ENCODE measurements around the gene RAB40B. TPM values are rescaled to one million over a fixed set of nuclear protein-coding genes. Genes with fewer than 3 reads are reported as not detected.
A peak's percentile ranks its signal among the peaks of the same experiment; 100 is the strongest.

The RAB40B gene
- total RNA-seq, 1 experiment from 2014 or later, result 22.1 TPM

- Histone ChIP-seq H3K79me2 (ENCODE audit: insufficient read depth, low read length) (no peaks in the 10 kb centered on the region), H3K27ac (ENCODE audit: low read depth, low read length) (no peak within 1 kb of the TSS; the same call in 1 of the 2 replicates), H2AFZ (ENCODE audit: low read depth, low read length, poor library complexity, severe bottlenecking) (no peak within 1 kb of the TSS), H3K4me1 (ENCODE audit: control insufficient read depth in 1 of 2, insufficient read depth in 2 of 2, low read length in 2 of 2) (peaks cover 0 to 7% of the 10 kb centered on the region in 2 experiments; a peak in 1 of 4 replicates), H3K27me3 (ENCODE audit: insufficient read depth, low read length) (no peaks in the 10 kb centered on the region), H3K4me3 (replicated peaks in 1 of 2; ENCODE audit: low read depth in 1 of 2, low read length in 2 of 2) (peak within 1 kb of the TSS; percentile 32 to 46), H3K36me3 (ENCODE audit: control insufficient read depth in 1 of 2, insufficient read depth in 2 of 2, low read length in 2 of 2) (peaks cover 5 to 19% of the 10 kb centered on the region in 2 experiments; a peak in 2 of 4 replicates), H3K4me2 (ENCODE audit: low read length) (peak within 1 kb of the TSS; percentile 66), H3K9me2 (ENCODE audit: insufficient read depth) (no peaks in the 10 kb centered on the region), H4K20me1 (ENCODE audit: insufficient read depth) (no peaks in the 10 kb centered on the region), H3K9me3 (ENCODE audit: control insufficient read depth in 1 of 2, insufficient read depth in 1 of 2, low read depth in 1 of 2, low read length in 2 of 2) (peaks cover 13 to 16% of the 10 kb centered on the region in 2 experiments; a peak in 3 of 4 replicates), H3K9ac (ENCODE audit: low read length) (peak within 1 kb of the TSS; percentile 38)
- ATAC-seq (peak; percentile 75), DNase-seq (ENCODE audit: low read depth, low spot score) (no peak)
- BruUV-seq (replicated peaks), result no TSS peak
- ChIA-PET POLR2A (no interaction called here), CTCF (no interaction called here), RAD21 (ENCODE audit: low non-redundant PET in 1 of 2, low total read pairs in 2 of 2, uncharacterized antibody in 2 of 2, unreplicated experiment in 2 of 2) (no interaction called here)
- TF ChIP-seq EZH2 (IDR thresholded peaks at IDR 0.05) (no peak), EGR1 (IDR thresholded peaks at IDR 0.05; ENCODE audit: low read depth) (no peak), RAD21 (IDR thresholded peaks at IDR 0.05; ENCODE audit: low read depth) (no peak), ZFX (IDR thresholded peaks at IDR 0.05) (0 out of 2 replicates have a peak, but pooled peaks have one; percentile 9), POLR2AphosphoS5 (IDR thresholded peaks at IDR 0.05; ENCODE audit: low read depth, low read length) (peak; percentile 27), POLR2A (IDR thresholded peaks at IDR 0.05; ENCODE audit: borderline replicate concordance, extremely low read depth, insufficient read depth, insufficient read length) (no peak)
- intact Hi-C loops (cut with micrococcal nuclease), result no loop called here
These were observed 36.7 kb upstream of the RAB40B start, which contains the start of gene FN3K for GRCh38 chr17:82734987-82735866. TSS of gene FN3K (plus strand) at chr17:82735615. CDS start at chr17:82735637, 22 bp downstream.

- Histone ChIP-seq H3K9ac (ENCODE audit: low read length) (no peak overlapping the region), H3K79me2 (ENCODE audit: insufficient read depth, low read length) (no peaks in the 10 kb centered on the region), H3K4me1 (ENCODE audit: control insufficient read depth in 1 of 2, insufficient read depth in 2 of 2, low read length in 2 of 2) (peaks cover 0 to 7% of the 10 kb centered on the region in 2 experiments; a peak in 1 of 4 replicates), H4K20me1 (ENCODE audit: insufficient read depth) (no peaks in the 10 kb centered on the region), H3K27ac (ENCODE audit: low read depth, low read length) (no peak overlapping the region), H3K9me3 (ENCODE audit: control insufficient read depth in 1 of 2, insufficient read depth in 1 of 2, low read depth in 1 of 2, low read length in 2 of 2) (peaks cover 10 to 15% of the 10 kb centered on the region in 2 experiments; a peak in 3 of 4 replicates), H3K4me3 (replicated peaks in 1 of 2; ENCODE audit: low read depth in 1 of 2, low read length in 2 of 2) (no peak overlapping the region), H3K4me2 (ENCODE audit: low read length) (no peak overlapping the region), H3K27me3 (ENCODE audit: insufficient read depth, low read length) (no peaks in the 10 kb centered on the region), H2AFZ (ENCODE audit: low read depth, low read length, poor library complexity, severe bottlenecking) (no peak overlapping the region), H3K9me2 (ENCODE audit: insufficient read depth) (no peaks in the 10 kb centered on the region), H3K36me3 (ENCODE audit: control insufficient read depth in 1 of 2, insufficient read depth in 2 of 2, low read length in 2 of 2) (peaks cover 12 to 31% of the 10 kb centered on the region in 2 experiments)
- ATAC-seq, result no peak
- RAD21 ChIA-PET (ENCODE audit: low non-redundant PET in 1 of 2, low total read pairs in 2 of 2, uncharacterized antibody in 2 of 2, unreplicated experiment in 2 of 2), result no interaction called here
- BruUV-seq (replicated peaks), result no TSS peak
- TF ChIP-seq EGR1 (IDR thresholded peaks at IDR 0.05; ENCODE audit: low read depth), result no peak
- POLR2A ChIA-PET, result no interaction called here
- intact Hi-C loops (cut with micrococcal nuclease), result no loop called here
- DNase-seq (ENCODE audit: low read depth, low spot score), result no peak
- CTCF ChIA-PET, result no interaction called here
These were observed 33.7 kb upstream of the RAB40B start for GRCh38 chr17:82732118-82732743.
